ENCODE results near the gene DCBLD2.

DCBLD2 gene

GRCh38 chr3:98901392-98902350, at the start of gene DCBLD2:
Gene DCBLD2, minus strand, starts transcription at chr3:98901695. Its CDS starts 369 bp downstream, at chr3:98901326.
- peak; percentile 99 for DNase-seq (ENCODE audit: extremely low read depth, low read depth)
- TF ChIP-seq CTCF (IDR thresholded peaks at IDR 0.05; ENCODE audit: low read depth, low read length), result no peak

- no peak for DNase-seq (ENCODE audit: extremely low read depth, low read depth)
- TF ChIP-seq CTCF (IDR thresholded peaks at IDR 0.05; ENCODE audit: low read depth, low read length), result no peak
Measured at GRCh38 chr3:98945666-98946065, 44.2 kb upstream of the DCBLD2 start.

GRCh38 chr3:98945101-98945524, 43.6 kb upstream of the DCBLD2 start:
- DNase-seq (ENCODE audit: extremely low read depth, low read depth), result no peak
- TF ChIP-seq CTCF (IDR thresholded peaks at IDR 0.05; ENCODE audit: low read depth, low read length), result no peak

- DNase-seq (ENCODE audit: extremely low read depth, low read depth), result no peak
- TF ChIP-seq CTCF (IDR thresholded peaks at IDR 0.05; ENCODE audit: low read depth, low read length), result no peak
Measured at GRCh38 chr3:98930413-98930812, 28.9 kb upstream of the DCBLD2 start.

- no peak for TF ChIP-seq CTCF (IDR thresholded peaks at IDR 0.05; ENCODE audit: low read depth, low read length)
- no peak for DNase-seq (ENCODE audit: extremely low read depth, low read depth)
Measured at GRCh38 chr3:98921957-98922356, 20.5 kb upstream of the DCBLD2 start.

- no peak for DNase-seq (ENCODE audit: extremely low read depth, low read depth)
- TF ChIP-seq CTCF (IDR thresholded peaks at IDR 0.05; ENCODE audit: low read depth, low read length), result no peak
Measured at GRCh38 chr3:98920166-98920565, 18.7 kb upstream of the DCBLD2 start.

GRCh38 chr3:98918586-98918985, 17.1 kb upstream of the DCBLD2 start:
- no peak for TF ChIP-seq CTCF (IDR thresholded peaks at IDR 0.05; ENCODE audit: low read depth, low read length)
- DNase-seq (ENCODE audit: extremely low read depth, low read depth), result no peak

Data from AG09319 (cell line).